ENCODE data around the gene CHST11. TPM values are rescaled to one million over a fixed set of nuclear protein-coding genes. Genes with fewer than 3 reads are reported as not detected.

The CHST11 gene
- total and polyA plus RNA-seq, 10 of the 15 experiments (the other 5 are each of a cell fraction or from before 2014, with no cell fraction given), result 1.9 to 38.1 (median 17.2) TPM

DNA sequence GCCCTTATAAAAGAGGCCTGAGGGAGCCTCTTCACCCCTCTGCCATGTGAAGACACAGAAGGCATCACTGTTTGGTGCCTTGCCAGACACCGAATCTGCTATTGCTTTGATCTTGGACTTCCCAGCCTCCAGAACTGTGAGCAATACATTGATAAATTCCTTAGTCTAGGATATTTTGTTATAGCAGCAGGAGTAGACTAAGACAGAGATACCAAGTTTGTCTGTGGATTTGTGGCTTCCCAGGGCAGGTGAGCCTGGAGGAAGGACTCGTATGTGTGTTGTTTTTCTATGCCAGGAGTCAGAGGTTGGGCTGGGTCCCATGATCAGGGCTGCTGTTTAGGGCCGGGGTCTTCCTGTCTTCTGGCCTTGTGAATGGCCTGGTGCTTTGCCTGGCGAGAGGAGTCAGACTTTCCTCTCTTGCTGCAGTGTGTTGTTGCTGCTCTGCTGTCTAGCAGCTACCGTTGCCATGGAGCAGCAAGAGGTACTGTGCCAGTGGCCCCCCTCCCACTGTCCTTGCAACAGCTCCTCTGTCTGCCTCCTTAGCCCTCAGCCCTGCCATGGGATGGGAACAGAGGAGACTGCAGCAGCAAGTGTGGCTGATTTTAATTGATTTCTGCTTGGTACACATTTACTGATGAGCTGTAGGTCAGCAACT is 111.2 kb downstream of the CHST11 start:
- peaks cover 43% of the 10 kb centered on the region for H3K4me1 ChIP-seq (ENCODE audit: control insufficient read depth, insufficient read depth, low read length)

DNA sequence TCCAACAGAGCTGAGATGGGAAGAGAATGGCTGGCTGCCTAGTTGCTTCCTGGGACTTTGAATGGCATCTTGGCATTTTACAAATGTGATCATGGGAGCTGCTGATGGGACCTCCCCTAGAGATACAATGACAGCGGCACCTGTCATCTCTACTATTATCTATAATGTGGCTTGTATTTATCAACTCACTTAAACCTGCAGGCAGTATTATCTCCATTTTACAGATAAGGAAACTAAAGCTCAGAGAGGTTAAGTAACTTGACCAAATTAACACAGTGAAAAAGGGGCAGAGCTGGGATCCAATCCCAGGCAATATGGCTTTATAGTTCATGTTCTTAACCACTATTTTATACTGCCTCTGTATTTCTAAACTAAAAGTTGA is 111.7 kb downstream of the CHST11 start:
- in situ Hi-C loops (cut with MboI), result loop anchor here (5.0 kb wide), 1 partner anchor 106 kb away; no protein-coding TSS in a partner anchor
- BruUV-seq (replicated peaks), result no TSS peak
- Histone ChIP-seq H3K4me3 (no peak overlapping the region), H3K9me3 (replicated peaks; ENCODE audit: control insufficient read depth, insufficient read depth, low read length) (peaks cover 18% of the 10 kb centered on the region), H3K9ac (ENCODE audit: control insufficient read depth, insufficient read depth, low read length) (no peak overlapping the region), H4K20me1 (ENCODE audit: control insufficient read depth, insufficient read depth) (no peaks in the 10 kb centered on the region), H3K4me2 (ENCODE audit: control insufficient read depth, insufficient read depth) (0 out of 2 replicates have a peak overlapping the region, but pooled peaks have one; percentile 100), H3K27me3 (replicated peaks in 1 of 2; ENCODE audit: control insufficient read depth in 2 of 2, insufficient read depth in 2 of 2, low read length in 1 of 2) (no peaks in the 10 kb centered on the region), H2AFZ (ENCODE audit: control insufficient read depth, low read depth, low read length) (no peak overlapping the region), H3K79me2 (ENCODE audit: control insufficient read depth, insufficient read depth, low read length) (peaks cover 46% of the 10 kb centered on the region), H3K27ac (ENCODE audit: control insufficient read depth, insufficient read depth) (no peak overlapping the region), H3K36me3 (ENCODE audit: control insufficient read depth in 2 of 2, insufficient read depth in 2 of 2, low read length in 1 of 2) (no peaks in the 10 kb centered on the region; a peak in 2 of 4 replicates), H3K4me1 (ENCODE audit: control insufficient read depth, insufficient read depth, low read length) (peaks cover 43% of the 10 kb centered on the region)
- ChIA-PET SMC1A (ENCODE audit: uncharacterized antibody, unreplicated experiment) (interaction anchor here (0.7 to 7.0 kb wide), 51 partner anchors 9 to 222 kb away, joined by 3 to 78 read pairs (median 6); partner anchors contain the start of gene CHST11), POLR2A (interaction anchor here (0.6 to 4.3 kb wide), 18 partner anchors 13 to 279 kb away, joined by 3 to 18 read pairs (median 4); no protein-coding TSS in a partner anchor), CTCF (interaction anchor here (0.7 to 4.5 kb wide), 22 partner anchors 12 to 186 kb away, joined by 3 to 33 read pairs (median 4); partner anchors contain the start of gene CHST11), RAD21 (ENCODE audit: unreplicated experiment) (interaction anchor here (0.8 to 6.8 kb wide), 29 partner anchors 9 to 484 kb away, joined by 3 to 101 read pairs (median 6); partner anchors contain the start of gene CHST11)
- ATAC-seq (no peak), FAIRE-seq (no peak), DNase-seq (ENCODE audit: low read depth, low spot score) (no peak)
- 100% methylated on average over 1 of the region's 1 CpG for WGBS (ENCODE audit: insufficient coverage, insufficient replicate concordance, low lambda C conversion rate, missing lambda C conversion rate)
- intact Hi-C loops (cut with micrococcal nuclease; ENCODE audit: unreplicated experiment), result loop anchor here (2.0 to 5.0 kb wide), 2 partner anchors 14 to 91 kb away; no protein-coding TSS in a partner anchor
- TF ChIP-seq NRF1 (conservative IDR thresholded peaks at IDR 0.05; ENCODE audit: low read depth, low read length), result no peak
- no peak for TF ChIP-seq RELA (IDR thresholded peaks at IDR 0.05; ENCODE audit: borderline replicate concordance, partially characterized antibody)
- TF ChIP-seq, protein P1, sequence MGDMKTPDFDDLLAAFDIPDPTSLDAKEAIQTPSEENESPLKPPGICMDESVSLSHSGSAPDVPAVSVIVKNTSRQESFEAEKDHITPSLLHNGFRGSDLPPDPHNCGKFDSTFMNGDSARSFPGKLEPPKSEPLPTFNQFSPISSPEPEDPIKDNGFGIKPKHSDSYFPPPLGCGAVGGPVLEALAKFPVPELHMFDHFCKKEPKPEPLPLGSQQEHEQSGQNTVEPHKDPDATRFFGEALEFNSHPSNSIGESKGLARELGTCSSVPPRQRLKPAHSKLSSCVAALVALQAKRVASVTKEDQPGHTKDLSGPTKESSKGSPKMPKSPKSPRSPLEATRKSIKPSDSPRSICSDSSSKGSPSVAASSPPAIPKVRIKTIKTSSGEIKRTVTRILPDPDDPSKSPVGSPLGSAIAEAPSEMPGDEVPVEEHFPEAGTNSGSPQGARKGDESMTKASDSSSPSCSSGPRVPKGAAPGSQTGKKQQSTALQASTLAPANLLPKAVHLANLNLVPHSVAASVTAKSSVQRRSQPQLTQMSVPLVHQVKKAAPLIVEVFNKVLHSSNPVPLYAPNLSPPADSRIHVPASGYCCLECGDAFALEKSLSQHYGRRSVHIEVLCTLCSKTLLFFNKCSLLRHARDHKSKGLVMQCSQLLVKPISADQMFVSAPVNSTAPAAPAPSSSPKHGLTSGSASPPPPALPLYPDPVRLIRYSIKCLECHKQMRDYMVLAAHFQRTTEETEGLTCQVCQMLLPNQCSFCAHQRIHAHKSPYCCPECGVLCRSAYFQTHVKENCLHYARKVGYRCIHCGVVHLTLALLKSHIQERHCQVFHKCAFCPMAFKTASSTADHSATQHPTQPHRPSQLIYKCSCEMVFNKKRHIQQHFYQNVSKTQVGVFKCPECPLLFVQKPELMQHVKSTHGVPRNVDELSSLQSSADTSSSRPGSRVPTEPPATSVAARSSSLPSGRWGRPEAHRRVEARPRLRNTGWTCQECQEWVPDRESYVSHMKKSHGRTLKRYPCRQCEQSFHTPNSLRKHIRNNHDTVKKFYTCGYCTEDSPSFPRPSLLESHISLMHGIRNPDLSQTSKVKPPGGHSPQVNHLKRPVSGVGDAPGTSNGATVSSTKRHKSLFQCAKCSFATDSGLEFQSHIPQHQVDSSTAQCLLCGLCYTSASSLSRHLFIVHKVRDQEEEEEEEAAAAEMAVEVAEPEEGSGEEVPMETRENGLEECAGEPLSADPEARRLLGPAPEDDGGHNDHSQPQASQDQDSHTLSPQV (IDR thresholded peaks at IDR 0.05), result no peak
- TF ChIP-seq, protein P2, sequence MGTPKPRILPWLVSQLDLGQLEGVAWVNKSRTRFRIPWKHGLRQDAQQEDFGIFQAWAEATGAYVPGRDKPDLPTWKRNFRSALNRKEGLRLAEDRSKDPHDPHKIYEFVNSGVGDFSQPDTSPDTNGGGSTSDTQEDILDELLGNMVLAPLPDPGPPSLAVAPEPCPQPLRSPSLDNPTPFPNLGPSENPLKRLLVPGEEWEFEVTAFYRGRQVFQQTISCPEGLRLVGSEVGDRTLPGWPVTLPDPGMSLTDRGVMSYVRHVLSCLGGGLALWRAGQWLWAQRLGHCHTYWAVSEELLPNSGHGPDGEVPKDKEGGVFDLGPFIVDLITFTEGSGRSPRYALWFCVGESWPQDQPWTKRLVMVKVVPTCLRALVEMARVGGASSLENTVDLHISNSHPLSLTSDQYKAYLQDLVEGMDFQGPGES (IDR thresholded peaks at IDR 0.05), result no peak

More for the DNA sequence above, 111.2 kb downstream of the CHST11 start:
- Histone ChIP-seq H3K36me3 (ENCODE audit: control insufficient read depth in 2 of 2, insufficient read depth in 2 of 2, low read length in 1 of 2) (peaks cover 0 to 1% of the 10 kb centered on the region in 2 experiments; a peak in 3 of 4 replicates), H4K20me1 (ENCODE audit: control insufficient read depth, insufficient read depth) (no peaks in the 10 kb centered on the region), H3K4me2 (ENCODE audit: control insufficient read depth, insufficient read depth) (no peak overlapping the region), H3K4me3 (no peak overlapping the region), H3K9me3 (replicated peaks; ENCODE audit: control insufficient read depth, insufficient read depth, low read length) (peaks cover 18% of the 10 kb centered on the region), H2AFZ (ENCODE audit: control insufficient read depth, low read depth, low read length) (no peak overlapping the region), H3K79me2 (ENCODE audit: control insufficient read depth, insufficient read depth, low read length) (peaks cover 46% of the 10 kb centered on the region), H3K27me3 (replicated peaks in 1 of 2; ENCODE audit: control insufficient read depth in 2 of 2, insufficient read depth in 2 of 2, low read length in 1 of 2) (no peaks in the 10 kb centered on the region), H3K9ac (ENCODE audit: control insufficient read depth, insufficient read depth, low read length) (no peak overlapping the region), H3K27ac (ENCODE audit: control insufficient read depth, insufficient read depth) (no peak overlapping the region)
- in situ Hi-C loops (cut with MboI), result loop anchor here (5.0 kb wide), 1 partner anchor 106 kb away; no protein-coding TSS in a partner anchor
- 97% methylated on average over 5 of the region's 5 CpGs for WGBS (ENCODE audit: insufficient coverage, insufficient replicate concordance, low lambda C conversion rate, missing lambda C conversion rate)
- FAIRE-seq (no peak), DNase-seq (ENCODE audit: low read depth, low spot score) (no peak), ATAC-seq (no peak)
- ChIA-PET RAD21 (ENCODE audit: unreplicated experiment) (interaction anchor here (0.5 to 6.8 kb wide), 24 partner anchors 9 to 523 kb away, joined by 3 to 101 read pairs (median 6); partner anchors contain the start of gene CHST11), POLR2A (interaction anchor here (0.7 to 4.3 kb wide), 12 partner anchors 13 to 279 kb away, joined by 3 to 18 read pairs (median 4); no protein-coding TSS in a partner anchor), CTCF (interaction anchor here (0.7 to 4.5 kb wide), 19 partner anchors 12 to 186 kb away, joined by 3 to 33 read pairs (median 5); partner anchors contain the start of gene CHST11), SMC1A (ENCODE audit: uncharacterized antibody, unreplicated experiment) (interaction anchor here (0.8 to 7.0 kb wide), 37 partner anchors 9 to 186 kb away, joined by 3 to 78 read pairs (median 7); partner anchors contain the start of gene CHST11)
- TF ChIP-seq PAX5 (IDR thresholded peaks at IDR 0.05; ENCODE audit: borderline replicate concordance, low read depth, low read length), result no peak
- intact Hi-C loops (cut with micrococcal nuclease; ENCODE audit: unreplicated experiment), result loop anchor here (2.0 to 5.0 kb wide), 2 partner anchors 15 to 91 kb away; no protein-coding TSS in a partner anchor
- BruUV-seq (replicated peaks), result no TSS peak
